GM12891 (cell line): ENCODE results near the gene DHRS13.

Source experiments
- POLR2A ChIP-seq: IDR thresholded peaks from 2 replicates; pipeline ENCODE4 v1.6.1; 2011; ENCODE audit warnings: low read depth, low read length, control low read depth
- POLR2AphosphoS5 ChIP-seq: IDR thresholded peaks from 2 replicates; pipeline ENCODE4 v1.6.1; 2011; ENCODE audit warnings: low read depth, low read length, control low read depth
- TAF1 ChIP-seq: IDR thresholded peaks from 2 replicates; pipeline ENCODE4 v1.6.1; 2011; ENCODE audit warnings: low read depth, low read length, control low read depth

DNA sequence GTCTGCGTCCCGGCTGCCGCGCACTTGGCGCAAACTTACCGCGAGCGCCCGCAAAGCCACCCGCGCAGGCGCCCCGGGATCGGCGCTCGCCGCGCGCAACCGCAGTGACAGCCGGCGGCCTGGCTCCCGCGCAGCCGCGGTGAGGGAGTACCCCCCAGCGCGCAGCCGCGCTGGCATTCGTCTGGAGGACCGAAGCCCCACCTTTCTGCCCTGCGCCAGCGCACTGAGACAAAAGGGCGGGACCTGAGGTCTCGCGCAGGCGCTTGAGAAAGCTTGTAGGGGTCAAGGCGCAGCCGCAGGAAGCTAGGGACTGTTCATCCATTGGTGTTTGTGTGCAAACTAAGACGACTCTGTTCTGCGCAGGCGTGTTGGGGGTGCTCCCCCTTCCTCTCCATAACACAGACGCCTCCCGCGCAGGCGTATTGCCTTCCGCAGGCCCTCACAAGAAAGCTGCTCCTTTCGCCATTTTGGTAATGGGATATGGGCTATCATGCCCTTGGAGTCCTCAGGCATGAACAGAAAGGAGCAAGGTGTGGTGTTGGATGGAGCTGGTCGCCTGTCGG, 48.6 kb upstream of the DHRS13 start, which contains the start of gene PHF12:
- TF ChIP-seq TAF1 (peak; percentile 77), POLR2A (peak; percentile 82), POLR2AphosphoS5 (peak; percentile 72; the same call in 1 of the 2 replicates)
